GM19238 (cell line): ENCODE measurements around the gene TRIM37.
A peak's percentile ranks its signal among the peaks of the same experiment; 100 is the strongest.

Experiments used
- DNase-seq: peaks from one replicate; pipeline ENCODE4 v3.0.0; 2011; ENCODE audit warnings: low spot score; ENCODE audit not compliant: insufficient read length

TRIM37 gene

GRCh38 chr17:59038734-59039133 lies 67.9 kb downstream of the TRIM37 start:
- no peak for DNase-seq

DNA sequence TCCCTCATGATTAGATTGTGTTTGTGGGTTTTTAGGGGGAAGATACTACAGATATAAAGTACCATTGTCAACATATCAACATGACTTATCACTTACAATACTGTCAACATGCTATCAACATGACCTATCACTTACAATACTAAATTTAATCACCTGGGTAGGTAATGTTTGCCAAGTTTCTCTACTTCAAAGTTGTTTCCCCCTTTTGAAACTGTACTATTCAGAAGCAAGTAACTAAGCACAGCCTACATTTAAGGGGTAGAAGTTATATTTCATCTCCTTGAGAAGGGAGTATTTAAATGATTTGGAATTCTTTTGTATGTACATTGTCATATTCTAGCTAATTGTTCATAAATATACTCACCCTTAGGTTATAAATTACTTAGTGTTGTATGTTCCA lies 68.7 kb downstream of the TRIM37 start:
- DNase-seq = no peak

- DNase-seq = no peak
These were observed 75.9 kb downstream of the TRIM37 start for GRCh38 chr17:59030811-59031210.

DNA sequence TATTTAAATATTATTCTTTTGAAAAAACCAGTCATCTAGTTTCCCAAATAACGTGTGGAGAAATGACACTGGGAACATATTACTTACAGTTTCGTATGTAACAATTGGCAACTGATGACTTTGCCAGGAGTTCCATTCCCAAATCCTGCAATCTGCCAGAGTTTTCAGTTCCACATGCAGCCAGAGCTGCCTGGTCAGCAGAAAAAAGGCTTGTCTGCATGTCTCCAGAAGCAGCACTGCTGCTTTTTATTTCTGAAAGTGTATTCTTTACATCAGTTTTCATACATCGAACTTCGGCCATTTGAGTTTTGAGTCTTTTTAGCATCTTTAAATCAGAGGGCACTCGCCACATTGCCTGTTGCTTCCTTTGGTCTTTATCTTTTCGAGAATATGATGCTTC lies 78.4 kb downstream of the TRIM37 start:
- no peak for DNase-seq

- DNase-seq = no peak
These were observed 78.9 kb downstream of the TRIM37 start for GRCh38 chr17:59027750-59028149.

- no peak for DNase-seq
These were observed 80.3 kb downstream of the TRIM37 start for GRCh38 chr17:59026176-59026939.

DNA sequence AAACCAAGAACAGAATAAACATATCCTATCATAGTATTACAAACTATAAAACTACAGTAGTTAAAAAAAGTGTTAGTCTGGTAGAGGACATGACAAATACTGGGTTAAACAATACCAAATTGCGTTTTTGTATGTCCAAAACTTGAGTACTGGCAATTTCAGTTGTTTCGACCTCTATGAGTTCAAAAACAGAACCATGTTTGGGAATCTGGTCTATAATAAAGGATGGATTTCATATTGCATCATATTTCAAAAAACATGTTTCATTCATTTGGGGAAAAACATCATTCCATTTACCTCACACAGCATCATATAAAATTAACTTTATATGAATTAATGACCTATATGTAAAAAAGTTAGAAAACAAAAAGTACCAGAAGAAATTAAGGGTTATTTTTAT lies 81.8 kb downstream of the TRIM37 start:
- DNase-seq = no peak

GRCh38 chr17:59018019-59018418 lies 88.7 kb downstream of the TRIM37 start:
- no peak for DNase-seq

GRCh38 chr17:59011975-59012374 lies 94.7 kb downstream of the TRIM37 start:
- no peak for DNase-seq

DNA sequence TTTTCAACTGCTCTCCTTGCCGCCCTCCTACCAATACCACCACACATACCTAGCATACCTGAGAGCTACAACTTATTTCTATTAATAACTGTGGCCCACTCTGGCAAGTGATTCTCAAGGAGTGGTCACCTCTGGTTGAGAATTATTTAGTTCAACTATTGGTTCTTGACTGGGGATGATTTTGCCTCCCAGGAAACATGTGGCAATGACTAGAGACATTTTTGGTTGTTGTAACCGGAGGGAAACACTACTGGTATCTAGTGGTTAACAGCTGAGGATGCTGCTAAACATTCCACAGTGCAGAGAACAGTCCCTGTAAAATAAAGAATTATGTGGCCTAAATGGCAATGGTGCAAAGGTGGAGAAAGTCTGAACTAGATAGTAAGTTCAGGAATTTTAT lies 96.7 kb downstream of the TRIM37 start:
- DNase-seq = no peak

DNA sequence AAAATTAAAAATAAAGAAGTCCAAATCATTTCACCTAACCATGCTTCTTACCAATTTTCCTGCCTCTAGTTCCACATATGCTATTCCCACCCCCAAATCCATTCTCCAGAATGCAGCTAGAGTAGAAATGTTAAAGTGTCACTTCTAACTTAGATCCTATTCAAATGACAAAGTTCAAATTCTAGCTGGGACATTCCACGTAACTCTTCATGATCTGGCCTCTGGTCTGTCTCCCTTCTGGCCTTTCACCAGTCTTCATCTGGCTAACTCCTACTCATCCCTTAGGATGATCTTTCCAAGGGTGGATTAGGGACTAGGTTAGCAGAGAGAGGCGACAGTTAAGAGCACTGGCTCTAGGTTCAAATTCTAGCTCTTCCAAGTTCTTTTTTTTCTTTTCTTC lies 97.9 kb downstream of the TRIM37 start:
- no peak for DNase-seq

- no peak for DNase-seq
These were observed 98.7 kb downstream of the TRIM37 start for GRCh38 chr17:59007995-59008394.

- DNase-seq = peak; percentile 13
These were observed 102.2 kb downstream of the TRIM37 start for GRCh38 chr17:59004338-59005111.

DNA sequence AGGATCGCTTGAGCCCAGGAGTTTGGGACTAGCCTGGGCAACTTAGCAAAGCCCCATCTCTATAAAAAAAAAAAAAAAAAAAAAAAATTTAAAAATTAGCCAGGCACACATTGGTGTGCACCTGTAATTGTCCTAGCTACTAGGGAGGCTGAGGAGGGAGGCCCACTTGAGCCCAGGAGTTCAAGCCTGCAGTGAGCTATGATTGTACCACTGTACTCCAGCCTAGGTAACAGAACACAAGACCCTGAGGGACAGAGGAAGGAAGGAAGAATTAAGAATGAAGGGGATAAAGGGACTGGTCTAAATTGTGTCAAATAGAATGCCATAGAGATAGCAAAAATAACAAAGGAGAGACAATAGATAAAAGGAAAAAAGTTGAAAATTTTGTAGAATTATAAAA lies 102.8 kb downstream of the TRIM37 start:
- no peak for DNase-seq

DNA sequence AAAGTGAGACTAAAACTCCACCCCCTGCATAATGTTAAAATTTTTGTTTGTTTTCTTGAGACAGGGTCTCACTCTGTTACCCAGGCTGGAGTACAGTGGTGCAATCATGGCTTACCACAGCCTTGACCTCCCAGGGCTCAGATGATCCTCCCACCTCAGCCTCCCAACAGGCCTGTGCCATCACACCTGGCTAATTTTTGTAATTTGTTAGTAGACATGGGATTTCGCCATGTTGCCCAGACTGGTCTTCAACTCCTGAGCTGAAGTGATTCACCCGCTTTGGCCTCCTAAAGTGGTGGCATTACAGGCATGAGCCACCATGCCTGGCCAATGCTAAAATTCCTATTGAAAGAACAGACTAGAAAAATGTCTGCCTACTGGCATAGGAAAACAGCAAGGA lies 103.8 kb downstream of the TRIM37 start:
- DNase-seq = no peak

DNA sequence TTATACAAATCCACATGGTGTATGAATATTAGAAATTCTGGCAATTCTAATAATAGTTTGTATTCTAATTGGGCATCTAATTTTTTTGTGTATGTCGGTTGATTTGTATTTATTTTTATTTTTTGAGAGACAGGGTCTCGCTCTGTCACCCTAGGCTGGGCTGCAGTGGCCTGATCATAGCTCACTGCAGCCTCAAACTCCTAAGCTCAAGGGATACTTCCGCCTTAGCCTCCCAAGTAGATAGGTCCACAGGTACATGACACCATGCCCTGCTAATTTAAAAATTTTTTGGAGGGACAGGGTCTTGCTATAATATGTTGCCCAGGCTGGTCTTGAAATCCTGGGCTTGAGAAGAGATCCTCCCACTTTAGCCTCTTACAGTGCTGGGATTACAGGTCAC lies 104.6 kb downstream of the TRIM37 start:
- DNase-seq = no peak

DNA sequence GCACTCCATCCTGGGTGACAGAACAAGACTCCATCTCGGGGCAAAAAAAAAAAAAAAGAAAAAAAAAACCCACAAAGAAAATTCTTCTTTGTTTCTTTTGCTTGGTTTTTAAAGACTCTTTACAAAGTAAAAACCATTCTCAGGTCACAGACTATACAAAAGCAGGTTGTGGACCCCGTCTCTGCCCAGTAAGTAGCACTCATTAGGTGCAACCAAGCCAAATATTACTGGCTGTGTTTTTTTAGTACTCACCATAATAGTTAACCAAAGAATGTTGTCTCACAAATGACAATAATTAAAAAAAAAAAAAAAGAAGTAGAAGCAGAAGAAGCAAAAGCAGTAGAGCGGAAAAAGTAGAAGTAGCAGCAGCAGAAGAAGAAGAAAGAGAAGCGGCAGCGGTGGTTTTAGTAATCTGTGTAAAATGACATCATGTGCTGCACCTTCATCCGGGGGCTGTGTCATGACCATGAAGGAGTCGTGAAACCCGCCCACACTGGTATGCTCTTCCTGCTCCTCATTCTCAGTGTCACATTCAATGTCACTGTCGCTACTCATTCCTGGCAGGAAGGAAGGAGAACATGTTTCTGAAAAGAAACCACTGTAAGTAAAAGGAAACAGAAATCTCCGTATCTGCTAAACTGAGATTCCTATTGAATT lies 105.4 kb downstream of the TRIM37 start:
- peak; percentile 58 for DNase-seq

- no peak for DNase-seq
These were observed 106.7 kb downstream of the TRIM37 start for GRCh38 chr17:59000022-59000421.

GRCh38 chr17:58999500-58999899 lies 107.2 kb downstream of the TRIM37 start:
- no peak for DNase-seq

- no peak for DNase-seq
These were observed 107.8 kb downstream of the TRIM37 start for GRCh38 chr17:58998871-58999270.

GRCh38 chr17:58997756-58998553 lies 108.7 kb downstream of the TRIM37 start:
- DNase-seq = no peak

DNA sequence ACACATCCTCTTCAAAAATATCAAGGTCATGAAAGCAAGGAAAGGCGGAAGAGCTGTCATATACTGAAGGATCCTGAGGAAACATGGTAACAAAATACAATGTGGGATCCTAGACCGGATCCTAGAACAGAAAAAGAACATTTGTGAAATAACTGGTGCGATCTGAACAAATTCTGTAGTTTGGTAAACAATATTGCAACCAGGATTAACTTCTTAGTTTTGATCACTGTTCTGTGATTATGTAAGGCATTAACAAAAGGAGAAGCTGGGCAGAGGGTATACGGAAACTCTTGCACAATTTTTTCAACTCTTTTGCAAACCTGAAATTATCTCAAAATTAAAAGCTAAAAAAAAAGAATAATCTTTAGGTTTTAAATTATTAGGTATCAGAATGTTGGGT lies 109.7 kb downstream of the TRIM37 start:
- DNase-seq = no peak
